Psoas muscle (tissue), 8 donors: ENCODE data around the gene TMIGD2. TPM values are rescaled to one million over a fixed set of nuclear protein-coding genes. Genes with fewer than 3 reads are reported as not detected.
"Not testable (repeated sequence)": the region's sequence is repeated elsewhere in the genome, so short reads cannot be mapped to it uniquely, and the experiment has no call there.

Source experiments
- ATAC-seq, 4 donors: fragments of 200-7000 bp; cut with Tn5 transposase; one replicate each; pipeline ENCODE4 v1.9.1; 2020; ENCODE audit warnings: moderate library complexity in 3 of 4, mild to moderate bottlenecking in 2 of 4
- DNase-seq, 2 donors: peaks; one replicate each; pipeline ENCODE4 v3.0.0-alpha.2; 2020
- H3K27ac ChIP-seq: fragments of 200-600 bp; one replicate; pipeline ENCODE4 v1.8.0; 2022
- H3K27me3 ChIP-seq, 3 donors: fragments of 200-600 bp in 1 of 3; one replicate each; pipeline versions ENCODE4 v1.6.1 to v1.8.0; 2013 to 2022; ENCODE audit warnings: low read length in 2 of 3, mild to moderate bottlenecking in 2 of 3, moderate library complexity in 1 of 3; ENCODE audit not compliant: insufficient read depth in 3 of 3
- H3K36me3 ChIP-seq, 2 donors: fragments of 200-600 bp in 1 of 2; one replicate each; pipeline versions ENCODE4 v1.6.1 to v1.8.0; 2013 to 2022; ENCODE audit warnings: low read depth in 1 of 2, mild to moderate bottlenecking in 1 of 2, moderate library complexity in 1 of 2; ENCODE audit not compliant: insufficient read depth in 1 of 2
- H3K4me1 ChIP-seq: fragments of 200-600 bp; one replicate; pipeline ENCODE4 v1.8.0; 2022
- H3K4me3 ChIP-seq: fragments of 200-600 bp; one replicate; pipeline ENCODE4 v1.8.0; 2022; ENCODE audit warnings: mild to moderate bottlenecking
- H3K9me3 ChIP-seq: fragments of 200-600 bp; one replicate; pipeline ENCODE4 v1.8.0; 2022
- WGBS, 3 donors: extraction: QIAGEN DNeasy Blood & Tissue Kit; methylation state at CpG; one replicate each; pipeline versions ENCODE4 v1.1.6 to v1.1.7; 2013; 5-methylcytosine and 5-hydroxymethylcytosine counted together
- intact Hi-C, 2 donors: fragments of 100-400 bp; cut with DNase I; formaldehyde crosslinking; loops; one replicate each; pipeline versions ENCODE4 v1.11.0 to v1.14.2; 2022
- polyA plus RNA-seq, 3 donors: library from polyadenylated mRNA; stranded (reverse); fragments of 200-250 nt; gene quantifications; one replicate each; pipeline ENCODE4 v1.2.3, GENCODE V29; 2013
- total RNA-seq, 4 donors: library from RNA; stranded (reverse); fragmentation: NEBNext Ultra II Directional in 2 of 4; extraction: Animal tissue kit (Norgen Biotek cat#: 25700) in 2 of 4; gene quantifications; one replicate each; pipeline versions ENCODE4 v1.2.1 to v1.2.4, GENCODE V29; 2021 to 2023
- TF ChIP-seq, protein P1 (sequence below): fragments of 200-600 bp; IDR thresholded peaks from one replicate; pipeline ENCODE4 v1.8.0; 2022; ENCODE audit warnings: antibody characterized with exemption
- donor health status: healthy with polysubstance abuse.
- donor health status: DM: no; HTN: no; CAD: no; lungs with moderate emphysema.
- donor health status: Bipolar disorder and iron deficiency.
- donor health status: healthy.
- donor health status: DM: yes; HTN: yes; CAD: no.
- donor health status: DM: no; HTN: no; CAD: no.
- donor health status: DM: no; HTN: no; CAD: no.
- donor health status: DM: yes; HTN: yes; CAD: no.

TMIGD2 gene
- total and polyA plus RNA-seq, 7 donors = 0.10 to 0.20 (median 0.18) TPM; not detected in 4

DNA sequence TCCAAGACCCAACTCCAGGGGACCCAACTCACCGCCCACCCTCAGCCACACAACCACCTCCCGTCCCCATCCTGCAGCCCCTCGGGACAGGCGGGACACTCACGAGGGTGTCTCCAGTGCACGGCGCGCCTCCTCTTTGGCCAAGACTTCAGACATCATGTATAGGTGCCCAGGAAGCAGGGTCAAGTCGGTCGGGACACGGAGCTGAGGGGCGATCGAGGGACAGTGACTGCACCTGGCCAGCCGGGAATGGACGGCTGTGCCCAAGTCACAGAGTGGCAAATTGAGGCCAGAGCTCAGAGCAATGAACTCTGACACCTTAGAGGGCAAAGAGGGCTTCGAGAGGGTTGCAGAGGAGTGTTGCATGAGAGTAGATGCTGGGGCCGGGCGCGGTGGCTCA lies 27.7 kb upstream of the TMIGD2 start:
- Histone ChIP-seq H3K4me3 (no peak overlapping the region), H3K4me1 (no peaks in the 10 kb centered on the region), H3K27me3 (peaks cover 0 to 20% (median 9%) of the 10 kb centered on the region in 3 donors), H3K27ac (no peak overlapping the region), H3K36me3 (no peaks in the 10 kb centered on the region), H3K9me3 (no peaks in the 10 kb centered on the region)
- intact Hi-C loops = no loop called here
- ATAC-seq (no peak), DNase-seq (no peak)
- TF ChIP-seq, protein P1, sequence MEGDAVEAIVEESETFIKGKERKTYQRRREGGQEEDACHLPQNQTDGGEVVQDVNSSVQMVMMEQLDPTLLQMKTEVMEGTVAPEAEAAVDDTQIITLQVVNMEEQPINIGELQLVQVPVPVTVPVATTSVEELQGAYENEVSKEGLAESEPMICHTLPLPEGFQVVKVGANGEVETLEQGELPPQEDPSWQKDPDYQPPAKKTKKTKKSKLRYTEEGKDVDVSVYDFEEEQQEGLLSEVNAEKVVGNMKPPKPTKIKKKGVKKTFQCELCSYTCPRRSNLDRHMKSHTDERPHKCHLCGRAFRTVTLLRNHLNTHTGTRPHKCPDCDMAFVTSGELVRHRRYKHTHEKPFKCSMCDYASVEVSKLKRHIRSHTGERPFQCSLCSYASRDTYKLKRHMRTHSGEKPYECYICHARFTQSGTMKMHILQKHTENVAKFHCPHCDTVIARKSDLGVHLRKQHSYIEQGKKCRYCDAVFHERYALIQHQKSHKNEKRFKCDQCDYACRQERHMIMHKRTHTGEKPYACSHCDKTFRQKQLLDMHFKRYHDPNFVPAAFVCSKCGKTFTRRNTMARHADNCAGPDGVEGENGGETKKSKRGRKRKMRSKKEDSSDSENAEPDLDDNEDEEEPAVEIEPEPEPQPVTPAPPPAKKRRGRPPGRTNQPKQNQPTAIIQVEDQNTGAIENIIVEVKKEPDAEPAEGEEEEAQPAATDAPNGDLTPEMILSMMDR = no peak
- 93 to 95% (median 94%) methylated on average over 19 of the region's 19 CpGs for WGBS, 3 donors

DNA sequence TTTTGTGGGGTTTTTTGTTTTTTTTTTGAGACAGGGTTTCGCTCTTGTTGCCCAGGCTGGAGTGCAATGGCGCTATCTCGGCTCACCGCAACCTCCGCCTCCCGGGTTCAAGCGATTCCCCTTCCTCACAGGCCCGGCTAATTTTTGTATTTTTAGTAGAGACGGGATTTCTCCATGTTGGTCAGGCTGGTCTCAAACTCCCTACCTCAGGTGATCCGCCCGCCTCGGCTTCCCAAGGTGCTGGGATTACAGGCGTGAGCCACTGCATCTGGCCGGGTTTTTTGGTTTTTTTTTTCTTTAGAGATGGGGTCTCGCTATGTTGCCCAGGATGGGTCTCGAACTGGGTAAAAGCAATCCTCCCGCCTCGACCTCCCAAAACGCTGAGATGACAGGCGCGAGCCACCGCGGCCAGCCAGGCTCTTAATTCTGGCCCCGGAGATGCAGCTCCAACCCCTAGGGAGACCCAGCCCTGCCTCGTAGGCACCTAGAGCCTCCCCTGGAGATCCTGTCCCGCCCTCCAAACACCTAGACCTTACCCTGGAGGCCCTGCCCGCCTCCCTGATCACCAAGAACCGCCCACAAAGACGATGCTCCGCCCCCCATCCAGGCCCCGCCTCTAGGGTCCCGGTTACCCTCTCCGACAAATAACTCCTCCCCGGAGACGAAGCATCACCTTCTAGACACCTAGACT lies 26.9 kb upstream of the TMIGD2 start:
- H3K4me1 ChIP-seq, H3K27ac ChIP-seq, H3K36me3 ChIP-seq, H3K9me3 ChIP-seq, DNase-seq, ATAC-seq, intact Hi-C loops: not testable (repeated sequence)
- H3K4me3 ChIP-seq = peak overlapping the region; percentile 59
- 33 to 39% (median 36%) methylated on average over 26 to 35 of the region's 35 CpGs for WGBS, 3 donors
- peaks cover 0 to 20% (median 9%) of the 10 kb centered on the region in 3 donors for H3K27me3 ChIP-seq

DNA sequence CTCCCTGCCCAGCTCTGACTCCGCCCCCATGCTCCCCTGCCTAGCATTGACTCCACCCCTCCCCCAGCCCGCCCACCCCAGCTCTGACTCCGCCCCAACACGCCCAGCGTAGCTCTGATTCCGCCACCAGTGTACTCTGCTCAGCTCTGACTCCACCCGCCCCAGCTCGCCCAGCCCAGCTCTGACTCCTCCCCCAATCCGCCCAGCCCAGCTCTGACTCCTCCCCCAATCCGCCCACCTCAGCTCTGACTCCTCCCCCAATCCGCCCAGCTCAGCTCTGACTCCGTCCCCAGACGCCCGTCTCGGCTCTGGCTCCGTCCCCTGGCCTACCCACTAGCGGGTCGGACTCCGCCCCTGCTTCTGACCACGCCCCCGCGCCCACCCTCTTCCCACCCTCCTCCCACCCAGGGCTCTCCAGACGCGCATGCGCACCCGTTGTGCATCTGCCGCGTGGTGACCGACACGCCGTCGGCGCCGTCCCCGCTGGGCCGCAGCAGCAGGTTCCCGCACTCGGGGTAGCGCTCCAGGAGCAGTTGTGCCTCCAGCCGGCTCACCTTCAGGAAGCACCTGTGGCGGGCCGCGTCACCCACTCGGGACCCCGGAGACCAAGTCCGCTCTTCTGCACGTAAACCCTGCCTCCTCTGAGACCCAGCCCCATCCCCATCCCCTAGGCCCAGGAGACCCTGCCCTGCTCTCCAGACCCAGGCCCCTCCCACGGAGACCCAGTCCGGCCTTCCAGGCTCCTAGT lies 26.2 kb upstream of the TMIGD2 start:
- H3K4me1 ChIP-seq = no peaks in the 10 kb centered on the region
- ATAC-seq (peak; percentile 92 to 95 (median 94)), DNase-seq (peak; percentile 88 to 99)
- H3K27ac ChIP-seq = no peak overlapping the region
- WGBS, 3 donors = 0 to 1% (median 1%) methylated on average over 37 to 49 of the region's 49 CpGs
- intact Hi-C loops = no loop called here
- peaks cover 0 to 20% (median 9%) of the 10 kb centered on the region in 3 donors for H3K27me3 ChIP-seq
- no peaks in the 10 kb centered on the region for H3K9me3 ChIP-seq
- H3K4me3 ChIP-seq = peak overlapping the region; percentile 59
- H3K36me3 ChIP-seq = no peaks in the 10 kb centered on the region
- TF ChIP-seq, protein P1 = no peak

DNA sequence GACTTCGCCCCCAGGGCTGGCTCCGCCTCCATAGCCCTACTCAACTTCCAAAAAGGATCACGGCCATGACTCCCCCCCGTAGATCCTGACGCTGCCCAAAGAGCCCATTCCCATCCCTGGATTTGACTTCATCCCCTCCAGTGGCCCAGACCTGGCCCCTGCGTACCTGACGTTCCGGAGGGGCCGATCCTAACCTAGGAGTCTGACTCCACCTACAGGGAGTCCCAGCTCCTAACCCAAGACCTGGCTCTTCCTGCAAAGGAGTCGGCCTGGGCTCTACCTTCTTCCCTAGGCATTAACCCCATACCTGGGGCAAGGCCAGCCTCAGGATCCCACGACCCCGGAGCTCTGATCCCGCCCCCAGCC lies 25.7 kb upstream of the TMIGD2 start:
- Histone ChIP-seq H3K9me3 (no peaks in the 10 kb centered on the region), H3K27me3 (peaks cover 0 to 20% (median 9%) of the 10 kb centered on the region in 3 donors), H3K36me3 (no peaks in the 10 kb centered on the region), H3K27ac (no peak overlapping the region), H3K4me3 (peak overlapping the region; percentile 39), H3K4me1 (no peaks in the 10 kb centered on the region)
- TF ChIP-seq, protein P1 = no peak
- 5 to 12% (median 12%) methylated on average over 13 of the region's 13 CpGs for WGBS, 3 donors
- DNase-seq (no peak), ATAC-seq (peak in 1 of 4 donors; percentile 5)
- intact Hi-C loops = no loop called here

DNA sequence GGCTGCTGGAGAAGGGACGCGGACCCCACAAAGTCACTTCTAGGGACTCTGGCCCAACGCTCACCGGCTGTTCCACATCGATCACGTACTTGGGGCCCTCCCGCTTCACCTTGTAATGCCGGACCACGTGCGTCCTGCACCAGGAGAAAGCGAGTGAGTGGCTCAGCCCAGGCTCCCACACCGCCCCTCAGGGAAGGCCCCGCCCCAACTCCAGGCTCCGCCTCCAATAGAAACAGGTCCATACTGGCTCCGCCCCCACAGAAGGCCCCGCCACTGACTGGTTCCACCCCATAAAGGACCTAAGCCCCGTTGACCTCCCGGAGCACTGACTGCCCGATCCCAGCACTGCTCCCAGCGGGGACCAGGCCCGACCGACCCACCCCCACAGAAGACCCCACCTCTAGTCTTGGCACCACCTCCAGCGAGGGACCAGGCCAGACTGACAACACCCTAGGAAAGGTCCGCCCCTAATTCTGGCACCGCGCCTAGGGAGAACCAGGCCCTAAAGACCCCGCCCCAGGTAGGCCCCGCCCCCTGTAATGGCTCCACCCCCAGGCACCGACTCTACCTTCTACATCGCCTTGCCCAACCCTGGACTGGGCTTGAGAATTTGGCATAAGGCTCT lies 25.2 kb upstream of the TMIGD2 start:
- no peaks in the 10 kb centered on the region for H3K9me3 ChIP-seq
- peaks cover 0 to 20% (median 9%) of the 10 kb centered on the region in 3 donors for H3K27me3 ChIP-seq
- 3 to 5% (median 4%) methylated on average over 28 to 30 of the region's 30 CpGs for WGBS, 3 donors
- ATAC-seq (peak in 3 of 4 donors; percentile 6 to 67 (median 65)), DNase-seq (peak; percentile 57 to 90)
- H3K4me3 ChIP-seq = peak overlapping the region; percentile 39
- H3K36me3 ChIP-seq = no peaks in the 10 kb centered on the region
- no peaks in the 10 kb centered on the region for H3K4me1 ChIP-seq
- intact Hi-C loops = no loop called here
- TF ChIP-seq, protein P1 = no peak
- H3K27ac ChIP-seq = no peak overlapping the region
